Right renal cortex interstitium (tissue), 3 donors: Measurements from ENCODE around the gene SPECC1. TPM values are rescaled to one million over a fixed set of nuclear protein-coding genes. Genes with fewer than 3 reads are reported as not detected.

Source experiments
- DNase-seq, 3 donors: peaks; one replicate each; pipeline ENCODE4 v3.0.0-alpha.2; 2013; ENCODE audit warnings: low read depth in 3 of 3, low spot score in 2 of 3
- polyA plus RNA-seq, 3 donors: library from polyadenylated mRNA; unstranded; fragments of 120-200 nt; gene quantifications; one replicate each; pipeline ENCODE4 v1.2.1, GENCODE V29; 2013; ENCODE audit not compliant: insufficient read length in 3 of 3

The SPECC1 gene
- polyA plus RNA-seq, 3 donors, result 12.1 to 14.6 (median 14.2) TPM

GRCh38 chr17:20200865-20201458 lies 191.8 kb downstream of the SPECC1 start:
- no peak for DNase-seq

GRCh38 chr17:20202141-20202621 lies 193.0 kb downstream of the SPECC1 start:
- no peak for DNase-seq

- no peak for DNase-seq
These were observed 193.9 kb downstream of the SPECC1 start for GRCh38 chr17:20203018-20203417.

DNA sequence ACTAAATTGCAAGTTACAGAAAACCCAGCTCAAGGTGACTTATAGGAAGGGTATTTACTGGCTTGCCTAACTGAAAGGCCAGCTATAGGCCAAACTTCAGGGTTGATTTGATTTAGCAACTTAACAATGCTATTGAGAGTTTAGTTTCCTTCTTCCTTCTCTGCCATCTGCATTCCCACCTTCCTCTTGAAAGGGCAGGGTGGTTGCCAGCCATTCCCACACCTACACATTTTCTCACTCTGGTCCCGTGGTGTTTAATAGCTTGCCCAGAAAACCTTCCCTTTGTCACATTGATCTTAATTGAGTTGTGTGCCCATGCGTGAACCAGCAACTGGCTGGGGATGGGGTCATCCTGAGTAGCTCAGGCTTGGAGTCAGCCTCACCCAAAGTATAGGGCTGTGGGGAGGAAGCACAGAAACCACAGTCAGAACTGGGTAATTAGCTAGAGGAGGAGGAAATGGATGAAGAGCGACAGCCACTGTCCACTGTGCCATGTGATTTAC lies 194.7 kb downstream of the SPECC1 start:
- peak in 1 of 3 donors; percentile 13 for DNase-seq

GRCh38 chr17:20205609-20206008 lies 196.4 kb downstream of the SPECC1 start:
- no peak for DNase-seq

DNA sequence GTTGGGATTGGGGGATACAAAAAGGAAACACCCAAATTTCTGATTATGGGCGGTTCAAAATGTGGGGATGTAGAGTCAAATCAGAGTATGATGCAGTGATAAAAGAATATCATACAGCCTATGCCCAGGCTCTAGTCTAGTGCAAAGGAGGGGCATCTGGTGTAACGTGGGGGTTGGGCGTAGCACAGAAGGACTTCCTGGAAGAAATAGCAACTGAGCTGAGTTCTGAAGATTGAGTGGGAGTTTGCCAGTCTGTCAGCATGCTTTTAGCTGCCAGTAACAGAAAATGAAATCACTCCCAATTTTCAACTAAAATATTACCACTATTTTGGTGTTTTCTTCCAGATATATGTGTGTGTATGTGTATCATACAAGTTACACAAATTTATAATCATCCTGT lies 196.9 kb downstream of the SPECC1 start:
- no peak for DNase-seq

DNA sequence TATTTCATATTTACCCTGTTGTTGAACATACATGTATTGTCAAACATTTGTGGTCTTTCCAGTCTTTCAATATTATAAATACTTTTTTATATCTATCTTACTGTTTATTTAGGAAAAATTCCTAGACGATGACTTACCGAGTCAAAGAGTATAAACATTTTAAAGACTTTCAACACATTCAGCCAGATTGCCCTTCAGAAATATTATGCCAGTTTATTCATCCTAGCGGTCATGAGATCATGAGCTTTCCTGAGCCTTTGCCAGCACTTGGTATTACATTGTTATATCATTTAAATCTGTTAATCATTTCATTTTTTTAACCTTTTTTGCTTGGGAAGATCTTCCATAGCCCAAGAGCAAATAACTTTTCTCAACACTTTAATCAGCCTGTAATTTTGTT lies 197.4 kb downstream of the SPECC1 start:
- no peak for DNase-seq

DNA sequence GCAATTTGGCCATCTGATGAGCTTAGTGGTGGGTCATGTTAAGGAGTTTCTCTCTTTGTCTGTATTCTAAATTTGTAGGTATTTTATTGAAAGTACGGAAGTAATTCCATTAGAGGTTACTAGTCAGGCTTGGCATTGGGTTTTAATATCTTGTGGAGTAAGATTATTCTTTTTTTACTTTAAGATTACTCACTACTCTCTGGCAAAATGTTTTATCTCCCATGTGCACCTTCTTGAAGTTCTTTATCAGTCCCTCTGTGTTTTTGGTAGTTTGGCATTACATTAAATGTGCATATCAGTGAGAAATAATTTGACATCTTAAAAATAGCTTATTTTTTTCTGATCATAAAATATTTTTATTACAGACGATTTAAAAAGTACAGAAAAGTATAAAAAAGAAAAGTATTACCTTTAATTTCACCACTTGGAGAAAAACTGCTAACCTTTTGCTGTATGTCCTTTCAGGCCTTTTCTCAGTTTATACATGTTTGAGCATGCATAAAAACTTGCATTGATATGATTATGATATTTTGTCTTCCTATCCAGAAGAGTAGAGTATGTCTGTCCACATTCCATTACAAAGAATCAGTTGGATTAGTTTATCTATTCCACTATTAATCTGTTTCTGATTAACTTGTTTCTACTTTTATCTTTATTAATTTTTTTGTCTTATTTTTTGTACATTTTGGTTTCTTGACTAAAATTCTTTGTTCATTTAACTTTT lies 198.3 kb downstream of the SPECC1 start:
- DNase-seq, result no peak

- no peak for DNase-seq
These were observed 199.6 kb downstream of the SPECC1 start for GRCh38 chr17:20208717-20209116.

DNA sequence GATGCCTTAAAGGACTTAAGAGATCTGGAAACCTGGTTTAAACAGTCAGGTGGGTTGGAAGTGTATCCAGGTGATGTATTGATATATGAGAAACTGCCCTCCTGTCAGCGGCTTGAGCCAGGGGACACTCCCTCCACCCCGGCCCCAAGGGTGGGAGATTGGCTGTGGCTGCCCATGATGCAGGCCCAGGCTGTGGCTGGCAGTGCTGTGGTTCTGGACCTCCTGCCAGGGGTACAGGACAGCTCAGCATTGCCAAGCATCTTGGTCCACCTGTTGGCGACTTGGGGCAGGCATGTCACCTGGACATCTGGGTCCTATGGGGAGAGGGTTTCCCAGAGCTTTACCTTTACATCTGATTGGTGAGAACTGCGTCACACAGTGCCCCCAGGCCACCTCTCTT lies 201.0 kb downstream of the SPECC1 start:
- no peak for DNase-seq

- no peak for DNase-seq
These were observed 201.5 kb downstream of the SPECC1 start for GRCh38 chr17:20210614-20211013.

DNA sequence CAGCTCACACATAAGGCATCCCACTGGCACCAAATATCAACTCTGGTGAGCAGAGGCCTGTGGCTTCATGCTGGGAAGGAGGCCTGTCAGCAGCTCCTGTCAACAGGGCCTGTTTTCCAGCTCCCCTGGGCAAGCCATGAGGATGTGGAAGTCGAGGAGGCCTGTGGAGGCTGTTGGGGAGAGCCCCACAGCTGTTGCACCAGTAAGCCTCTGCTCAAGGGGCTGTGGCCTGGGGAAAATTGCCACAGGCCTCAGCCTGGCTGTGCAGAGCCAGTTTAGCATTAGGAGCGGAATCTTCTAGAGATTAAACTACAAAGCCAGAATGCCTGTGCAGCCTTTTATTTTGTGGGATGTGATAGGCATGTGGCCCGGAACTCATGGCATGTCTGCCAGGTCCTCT lies 202.1 kb downstream of the SPECC1 start:
- DNase-seq, result no peak

GRCh38 chr17:20213449-20213848 lies 204.3 kb downstream of the SPECC1 start:
- no peak for DNase-seq

- DNase-seq, result no peak
These were observed 205.6 kb downstream of the SPECC1 start for GRCh38 chr17:20214794-20215193.

DNA sequence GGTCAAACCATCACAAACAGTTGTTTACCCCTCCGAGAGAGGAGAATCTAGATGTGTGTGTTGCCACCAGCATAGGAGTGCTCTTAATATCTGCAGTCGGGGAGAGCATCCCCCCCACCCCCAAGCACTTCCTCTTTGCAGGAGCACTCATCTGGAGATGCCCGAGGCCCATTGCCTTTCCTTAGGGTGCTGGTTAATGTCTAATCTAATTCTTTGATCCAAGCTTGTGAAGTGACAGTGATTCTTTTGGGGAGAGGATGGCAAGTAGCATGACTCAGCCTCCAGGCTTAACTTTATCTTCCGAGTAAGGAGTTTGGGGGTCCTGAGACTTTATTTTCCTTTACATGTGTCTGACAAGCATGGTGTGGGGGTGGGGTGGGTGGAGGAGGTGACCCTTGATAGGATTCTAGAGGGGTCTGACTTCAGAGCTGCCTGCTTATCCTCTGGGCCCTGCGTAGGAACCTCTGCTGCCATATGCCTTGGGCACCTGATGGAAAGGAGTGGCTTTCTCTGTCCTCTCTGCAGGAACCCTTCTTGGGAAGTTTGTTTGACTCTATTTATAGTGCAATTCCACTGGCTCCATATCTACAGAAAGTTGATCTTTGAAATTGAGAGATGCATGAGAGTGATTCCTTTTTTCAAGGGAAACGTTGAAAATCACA lies 207.1 kb downstream of the SPECC1 start:
- no peak for DNase-seq

GRCh38 chr17:20216853-20217252 lies 207.7 kb downstream of the SPECC1 start:
- DNase-seq, result no peak

DNA sequence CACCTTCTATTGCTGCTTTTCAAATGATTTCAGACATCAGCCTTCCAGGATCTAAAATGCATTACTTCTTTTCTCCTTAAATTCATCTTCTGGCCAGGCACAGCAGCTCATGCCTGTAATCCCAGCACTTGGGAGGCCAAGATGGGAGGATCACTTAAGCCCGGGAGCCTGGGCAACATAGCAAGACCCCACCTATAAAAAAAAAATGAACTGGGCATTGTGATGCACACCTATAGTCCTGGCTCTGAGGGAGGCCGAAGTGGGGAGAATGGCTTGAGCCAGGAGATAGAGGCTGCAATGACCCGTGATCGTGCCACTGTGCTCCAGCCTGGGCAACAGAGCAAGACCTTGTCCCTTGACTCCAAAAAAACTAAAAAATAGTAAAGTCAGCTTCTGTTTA lies 208.5 kb downstream of the SPECC1 start:
- DNase-seq, result no peak

- DNase-seq, result no peak
These were observed 209.1 kb downstream of the SPECC1 start for GRCh38 chr17:20218272-20218671.

GRCh38 chr17:20223808-20224328 lies 214.7 kb downstream of the SPECC1 start:
- no peak for DNase-seq

GRCh38 chr17:20224379-20224778 lies 215.2 kb downstream of the SPECC1 start:
- DNase-seq, result no peak
